H54 (cell line): ENCODE data around the gene ST3GAL5.
"Not testable (repeated sequence)": the region's sequence is repeated elsewhere in the genome, so short reads cannot be mapped to it uniquely, and the experiment has no call there.

Experiments used
- DNase-seq: peaks from one replicate; pipeline ENCODE4 v3.0.0; 2011; ENCODE audit warnings: low spot score, mixed read lengths; ENCODE audit not compliant: insufficient read length
- FAIRE-seq: peaks from 3 replicates; lab custom pipeline; 2011; peaks lifted over from hg19 to GRCh38; lab: Jason Lieb, UNC
- POLR2A ChIP-seq: IDR thresholded peaks from 2 replicates; pipeline ENCODE4 v1.6.1; 2011; ENCODE audit warnings: low read depth, mild to moderate bottlenecking, low read length

ST3GAL5 gene

GRCh38 chr2:85909005-85909404 lies 20.2 kb upstream of the ST3GAL5 start:
- no peak for TF ChIP-seq POLR2A
- DNase-seq (no peak), FAIRE-seq (no peak)

- no peak for TF ChIP-seq POLR2A
- DNase-seq, result no peak
- no peak for FAIRE-seq
These were observed 19.7 kb upstream of the ST3GAL5 start for GRCh38 chr2:85908506-85908905.

GRCh38 chr2:85907671-85908157 lies 18.9 kb upstream of the ST3GAL5 start:
- no peak for TF ChIP-seq POLR2A
- DNase-seq (no peak), FAIRE-seq (no peak)

- no peak for FAIRE-seq
- no peak for TF ChIP-seq POLR2A
- no peak for DNase-seq
These were observed 18.0 kb upstream of the ST3GAL5 start for GRCh38 chr2:85906748-85907147.

- FAIRE-seq (no peak), DNase-seq (no peak)
- no peak for TF ChIP-seq POLR2A
These were observed 17.1 kb upstream of the ST3GAL5 start for GRCh38 chr2:85905891-85906290.

- TF ChIP-seq POLR2A, result no peak
- no peak for FAIRE-seq
- DNase-seq, result no peak
These were observed 16.4 kb upstream of the ST3GAL5 start for GRCh38 chr2:85905187-85905666.

- no peak for FAIRE-seq
- no peak for TF ChIP-seq POLR2A
- DNase-seq, result no peak
These were observed 15.1 kb upstream of the ST3GAL5 start for GRCh38 chr2:85903849-85904248.

GRCh38 chr2:85902496-85902895 lies 13.7 kb upstream of the ST3GAL5 start:
- FAIRE-seq (no peak), DNase-seq (no peak)
- TF ChIP-seq POLR2A, result no peak

- no peak for TF ChIP-seq POLR2A
- FAIRE-seq, result no peak
- DNase-seq, result no peak
These were observed 12.4 kb upstream of the ST3GAL5 start for GRCh38 chr2:85901155-85901554.

- no peak for FAIRE-seq
- no peak for DNase-seq
These were observed 11.6 kb upstream of the ST3GAL5 start for GRCh38 chr2:85900366-85900765.

GRCh38 chr2:85899849-85900248 lies 11.1 kb upstream of the ST3GAL5 start:
- DNase-seq, result no peak
- FAIRE-seq, result no peak
- TF ChIP-seq POLR2A, result no peak

More at GRCh38 chr2:85900366-85900765, 11.6 kb upstream of the ST3GAL5 start:
- TF ChIP-seq POLR2A, result no peak

GRCh38 chr2:85899284-85899683 lies 10.5 kb upstream of the ST3GAL5 start:
- DNase-seq, result no peak
- FAIRE-seq, result no peak
- no peak for TF ChIP-seq POLR2A

- TF ChIP-seq POLR2A, result no peak
- FAIRE-seq (no peak), DNase-seq (no peak)
These were observed 10.1 kb upstream of the ST3GAL5 start for GRCh38 chr2:85898881-85899280.

GRCh38 chr2:85894554-85895278 lies 5.9 kb upstream of the ST3GAL5 start:
- not testable (repeated sequence) for FAIRE-seq, DNase-seq
